Fibroblast of peridontal ligament (primary cell): ENCODE measurements around the gene GLUD2.
"Not testable (repeated sequence)": the region's sequence is repeated elsewhere in the genome, so short reads cannot be mapped to it uniquely, and the experiment has no call there.

Experiments used
- DNase-seq: peaks from one replicate; pipeline ENCODE4 v3.0.0-alpha.2; 2010; ENCODE audit errors: extremely low read depth

The GLUD2 gene

DNA sequence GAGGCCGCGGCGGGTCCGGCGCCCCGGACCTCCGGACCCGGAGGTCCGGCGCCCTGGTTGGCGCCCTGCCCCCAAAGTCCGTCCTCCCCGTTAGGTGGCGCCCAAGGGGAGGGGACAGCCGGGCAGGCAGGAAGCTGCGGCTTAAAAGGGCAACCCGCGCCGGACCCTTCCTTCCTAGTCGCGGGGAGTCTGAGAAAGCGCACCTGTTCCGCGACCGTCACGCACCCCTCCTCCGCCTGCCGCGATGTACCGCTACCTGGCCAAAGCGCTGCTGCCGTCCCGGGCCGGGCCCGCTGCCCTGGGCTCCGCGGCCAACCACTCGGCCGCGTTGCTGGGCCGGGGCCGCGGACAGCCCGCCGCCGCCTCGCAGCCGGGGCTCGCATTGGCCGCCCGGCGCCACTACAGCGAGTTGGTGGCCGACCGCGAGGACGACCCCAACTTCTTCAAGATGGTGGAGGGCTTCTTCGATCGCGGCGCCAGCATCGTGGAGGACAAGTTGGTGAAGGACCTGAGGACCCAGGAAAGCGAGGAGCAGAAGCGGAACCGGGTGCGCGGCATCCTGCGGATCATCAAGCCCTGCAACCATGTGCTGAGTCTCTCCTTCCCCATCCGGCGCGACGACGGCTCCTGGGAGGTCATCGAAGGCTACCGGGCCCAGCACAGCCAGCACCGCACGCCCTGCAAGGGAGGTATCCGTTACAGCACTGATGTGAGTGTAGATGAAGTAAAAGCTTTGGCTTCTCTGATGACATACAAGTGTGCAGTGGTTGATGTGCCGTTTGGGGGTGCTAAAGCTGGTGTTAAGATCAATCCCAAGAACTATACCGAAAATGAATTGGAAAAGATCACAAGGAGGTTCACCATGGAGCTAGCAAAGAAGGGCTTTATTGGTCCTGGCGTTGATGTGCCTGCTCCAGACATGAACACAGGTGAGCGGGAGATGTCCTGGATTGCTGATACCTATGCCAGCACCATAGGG is at the start of gene GLUD2:
TSS of gene GLUD2 (plus strand) at position 170 of the 979 bp plus-strand sequence. CDS start at position 245, 75 bp downstream.
- not testable (repeated sequence) for DNase-seq

DNA sequence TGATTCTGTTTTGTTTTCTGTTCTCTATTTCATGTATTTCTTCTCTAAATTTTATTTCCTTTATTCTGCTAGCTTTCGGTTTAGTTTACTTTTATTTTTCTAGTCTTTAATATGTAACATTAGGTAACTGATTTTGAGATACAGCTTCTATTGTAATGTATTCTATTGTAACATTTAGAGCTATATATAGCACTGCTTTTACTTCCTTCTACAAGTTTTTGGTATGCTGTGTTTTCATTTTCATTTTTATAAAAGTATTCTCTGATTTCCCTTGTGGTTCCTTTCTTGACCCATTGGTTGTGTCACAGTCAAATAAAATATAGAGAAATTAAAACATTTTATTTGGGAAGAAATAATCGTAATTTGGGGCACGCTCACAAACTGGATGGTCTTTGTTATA is 48.0 kb upstream of the GLUD2 start:
- DNase-seq, result no peak

DNA sequence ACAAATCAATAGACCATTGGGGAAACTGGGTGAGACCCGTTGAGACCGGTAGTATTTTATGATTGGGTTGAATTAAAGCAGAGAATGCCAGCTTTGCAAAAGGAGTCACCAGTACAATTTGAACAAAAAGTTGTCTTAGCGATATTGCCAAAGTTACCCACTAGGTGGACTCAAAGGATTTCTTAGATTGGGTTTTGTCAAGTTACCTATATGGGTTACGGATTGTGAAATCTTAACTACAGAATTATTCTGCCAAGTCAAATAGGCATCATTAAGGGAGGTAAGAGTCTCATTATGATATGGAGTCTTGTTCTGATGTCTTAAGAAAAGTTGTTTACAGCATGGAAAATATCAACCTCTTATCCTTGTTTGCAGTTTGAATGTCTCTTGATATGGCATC is 46.8 kb upstream of the GLUD2 start:
- no peak for DNase-seq

DNA sequence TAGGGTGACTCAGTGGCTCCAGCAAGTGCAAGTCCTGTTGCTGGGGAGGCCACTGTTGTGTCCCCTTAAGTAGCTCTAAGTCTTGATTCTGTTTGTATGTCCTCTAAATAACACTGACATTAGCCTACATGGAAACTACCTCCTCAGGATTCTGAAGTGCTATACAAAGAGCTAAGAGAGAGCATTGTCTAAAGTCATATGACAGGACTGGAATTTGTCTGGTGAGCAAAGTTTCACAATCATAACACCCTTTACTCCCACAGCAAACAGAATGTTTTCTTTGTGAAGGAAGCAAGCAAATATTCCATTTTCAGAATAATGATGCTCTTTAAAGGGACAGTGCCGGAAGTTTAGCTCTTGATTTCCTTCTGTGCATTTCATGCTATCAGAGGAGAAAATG is 38.5 kb upstream of the GLUD2 start:
- no peak for DNase-seq

DNA sequence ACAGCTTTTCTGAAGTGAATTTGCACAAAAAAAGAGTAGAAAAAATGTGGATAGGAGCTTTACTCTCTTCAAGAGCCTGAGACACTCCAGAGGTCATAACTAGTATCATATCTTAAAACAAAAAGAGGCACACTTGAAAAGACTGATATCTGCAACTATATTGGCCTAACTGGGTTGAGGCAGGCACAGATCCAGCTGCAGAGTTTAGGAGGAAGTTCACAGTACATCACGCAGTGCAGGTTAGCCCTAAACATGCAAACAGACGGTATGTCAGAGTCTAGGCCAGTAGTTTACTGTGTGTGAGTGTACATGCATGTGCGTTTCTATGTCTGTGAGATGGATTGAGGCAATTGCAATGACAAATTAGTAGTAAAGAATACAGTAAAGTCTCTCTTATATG is 37.6 kb upstream of the GLUD2 start:
- DNase-seq, result no peak

DNA sequence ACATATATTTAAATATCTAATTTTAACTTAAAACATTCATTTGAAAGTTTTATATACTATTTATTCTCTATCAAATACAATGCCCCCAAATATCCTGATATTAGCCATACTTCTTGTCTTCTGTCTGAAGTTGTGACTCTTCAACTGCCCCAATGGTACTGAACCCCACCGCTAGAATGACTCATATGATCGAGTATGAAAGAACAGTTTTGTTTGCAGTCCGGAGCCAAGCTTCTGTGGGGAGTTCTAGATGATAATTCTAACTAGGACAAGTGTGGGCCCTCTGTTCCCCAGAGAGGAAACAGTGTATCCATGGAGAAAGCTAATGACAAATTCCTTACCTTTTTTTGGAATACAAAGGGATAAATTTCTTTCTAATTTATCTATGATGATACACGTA is 37.2 kb upstream of the GLUD2 start:
- DNase-seq, result no peak

DNA sequence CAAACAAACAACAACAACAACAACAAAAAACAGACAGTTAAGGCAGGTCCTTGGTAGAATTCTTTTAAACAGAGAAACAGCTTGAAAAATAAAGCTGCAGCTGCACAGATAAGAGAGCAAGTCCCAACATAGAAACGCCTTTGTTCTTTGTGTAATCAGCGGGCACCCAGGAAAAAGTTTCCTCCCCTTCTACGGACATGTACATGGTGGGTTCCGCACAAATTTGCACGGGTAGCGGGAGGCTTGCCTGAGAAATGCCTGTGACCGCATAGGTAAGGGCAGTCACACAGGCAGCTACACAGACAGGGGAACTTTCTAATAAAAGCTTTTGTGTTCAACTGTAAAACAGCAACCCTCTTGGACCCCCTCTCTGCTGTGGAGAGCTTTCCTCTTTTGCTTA is 36.2 kb upstream of the GLUD2 start:
- no peak for DNase-seq

DNA sequence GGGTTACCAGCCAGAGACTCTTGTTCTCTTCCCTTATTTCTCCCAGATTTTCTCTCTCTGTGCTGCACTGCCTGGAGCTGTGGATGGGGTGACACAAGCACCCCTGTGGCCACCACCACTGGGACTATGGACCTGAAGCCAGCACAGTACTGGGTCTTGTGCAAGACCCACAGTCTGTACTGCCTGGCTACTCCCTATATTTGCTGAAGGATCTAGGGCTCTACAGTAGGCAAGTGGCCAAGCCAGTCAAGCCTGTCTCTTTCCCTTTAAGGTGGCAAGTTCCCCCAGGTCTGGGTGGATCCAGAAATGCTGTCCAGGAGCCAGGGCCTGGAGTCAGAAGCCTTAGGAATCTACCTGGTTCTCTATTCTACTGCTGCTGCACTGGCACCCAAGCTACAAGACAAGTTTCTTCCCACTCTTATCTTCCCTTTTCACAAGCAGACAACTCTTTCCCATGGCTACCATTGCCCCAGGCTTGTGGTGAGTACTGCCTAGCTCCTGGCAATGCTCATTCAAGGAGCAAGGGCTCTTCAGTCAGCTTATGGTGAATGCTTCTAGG is 33.4 kb upstream of the GLUD2 start:
- DNase-seq, result no peak

DNA sequence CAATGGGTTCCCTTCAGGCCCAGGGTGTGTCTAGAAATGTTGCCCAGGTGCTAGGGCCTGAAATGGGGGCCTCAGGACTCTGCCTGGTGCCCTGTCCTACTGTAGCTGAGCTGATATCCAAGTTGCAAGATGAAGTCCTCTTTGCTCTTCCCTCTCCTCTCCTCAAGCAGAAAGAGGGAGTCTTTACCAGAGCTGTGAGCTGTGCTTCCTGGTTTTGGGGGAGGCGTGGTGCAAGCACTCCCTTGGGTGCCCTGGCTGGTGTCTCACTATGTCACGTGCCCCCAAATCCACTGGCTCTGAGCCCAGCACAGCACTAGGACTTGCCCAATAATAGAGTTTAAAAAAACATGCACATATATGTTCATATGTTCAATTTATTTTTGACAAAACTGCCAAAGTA is 32.6 kb upstream of the GLUD2 start:
- no peak for DNase-seq

DNA sequence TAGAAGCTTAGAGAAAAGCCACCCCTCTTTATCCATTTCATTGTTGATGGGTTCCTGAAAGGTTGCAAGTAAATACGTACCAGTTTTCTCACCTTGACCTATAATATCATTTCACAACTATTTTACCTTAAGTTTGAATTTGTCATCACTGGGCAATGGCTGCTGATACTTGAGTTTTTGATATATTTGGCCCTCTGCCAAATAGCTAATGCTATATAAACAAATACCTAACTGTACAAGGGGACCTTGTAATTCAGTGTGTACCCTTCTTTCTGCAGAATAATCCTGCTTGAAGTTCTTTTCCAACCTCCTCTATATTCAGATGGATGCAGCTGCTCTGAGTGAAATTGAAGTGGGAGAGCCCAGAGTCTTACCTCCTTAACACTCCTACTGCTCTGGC is 19.0 kb upstream of the GLUD2 start:
- DNase-seq, result no peak

DNA sequence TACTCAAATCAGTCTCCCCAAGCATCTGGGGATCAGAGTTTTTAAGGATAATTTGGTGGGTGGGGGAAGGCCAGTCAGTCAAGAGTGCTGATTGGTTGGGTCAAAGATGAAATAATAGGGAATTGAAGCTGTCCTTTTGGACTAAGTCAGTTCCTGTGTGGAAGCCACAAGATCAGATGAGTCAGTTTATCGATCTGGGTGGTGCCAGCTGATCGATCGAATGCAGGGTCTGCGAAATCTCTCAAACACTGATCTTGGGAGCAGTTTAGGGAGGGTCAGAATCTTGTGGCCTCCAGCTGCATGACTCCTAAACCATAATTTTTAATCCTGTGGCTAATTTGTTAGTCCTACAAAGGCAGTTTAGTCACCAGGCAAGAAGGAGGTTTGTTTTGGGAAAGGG is 17.3 kb upstream of the GLUD2 start:
- no peak for DNase-seq

DNA sequence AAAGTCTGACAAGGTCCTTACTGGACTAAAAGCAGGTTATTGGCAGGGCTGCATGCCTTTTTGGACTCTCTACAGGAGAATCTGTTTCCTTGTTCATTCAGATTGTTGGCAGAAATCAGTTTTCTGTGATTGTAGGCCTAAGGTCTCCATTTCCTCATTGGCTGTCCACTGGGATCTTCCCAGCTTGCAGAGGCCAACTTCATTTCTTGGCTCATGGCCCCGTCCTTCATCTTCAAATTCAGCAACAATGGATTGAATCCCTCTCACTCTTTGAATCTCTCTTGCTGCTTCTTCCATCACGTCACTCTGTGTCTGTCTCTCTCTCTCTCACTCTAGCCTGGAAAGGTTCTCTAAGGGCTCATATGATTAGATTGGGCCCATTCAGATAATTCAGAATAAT is 14.9 kb upstream of the GLUD2 start:
- DNase-seq, result no peak

DNA sequence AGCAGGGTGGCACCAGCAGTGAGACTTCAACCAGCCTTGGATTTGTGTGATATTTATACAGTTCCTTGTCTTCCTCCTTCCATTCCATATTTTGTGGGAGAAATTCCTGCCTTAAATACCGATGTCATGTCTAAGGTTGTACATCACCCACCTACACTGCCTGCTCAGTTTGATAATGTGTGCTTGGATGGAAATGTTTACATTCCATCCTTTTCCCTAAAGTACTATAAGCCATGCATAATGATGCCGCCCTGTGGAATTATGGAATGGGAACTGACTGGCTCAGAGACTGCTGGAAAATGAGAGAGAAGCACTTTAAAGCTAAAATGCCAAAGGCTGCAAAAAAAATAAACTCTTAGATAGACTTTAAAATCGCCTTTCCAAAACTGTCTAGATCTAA is 11.3 kb upstream of the GLUD2 start:
- no peak for DNase-seq

DNA sequence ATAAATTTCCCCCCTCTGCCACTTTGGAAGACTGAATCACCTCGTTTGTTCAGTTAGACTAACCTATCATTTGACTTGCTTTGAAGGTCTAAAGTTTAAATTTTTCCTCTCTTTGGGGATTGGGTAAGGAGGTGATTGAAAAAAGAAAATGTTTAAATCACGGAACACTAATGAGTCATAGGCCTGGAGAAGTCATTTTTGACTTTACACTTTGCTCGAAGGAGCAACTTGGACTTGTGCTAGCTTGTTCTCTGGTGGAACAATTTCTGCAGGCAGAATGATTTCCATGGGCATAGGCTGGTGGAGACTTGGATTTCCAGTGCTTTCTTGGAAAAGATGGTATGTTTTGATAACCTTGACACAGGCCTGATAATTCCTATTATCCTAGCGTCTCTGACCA is 10.5 kb upstream of the GLUD2 start:
- DNase-seq, result no peak

DNA sequence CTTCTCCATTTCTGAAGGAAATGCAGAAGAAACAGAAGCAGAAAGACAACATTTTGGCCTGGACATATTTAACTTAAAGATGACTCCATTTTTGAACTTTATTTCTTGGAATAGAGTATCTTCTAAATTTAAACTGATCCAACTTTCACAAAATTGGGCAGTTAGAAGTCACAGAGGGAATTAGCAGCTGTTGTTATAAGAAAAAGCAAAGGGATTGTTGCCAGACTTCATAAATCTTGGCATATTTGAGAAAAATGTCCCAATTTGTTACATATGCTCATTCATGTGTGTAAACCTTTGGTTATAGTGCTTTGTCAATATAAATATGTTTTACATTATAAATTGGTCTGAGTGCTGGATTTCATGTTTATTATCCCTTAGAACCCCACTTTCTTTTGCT is 3.4 kb downstream of the GLUD2 start:
- no peak for DNase-seq

DNA sequence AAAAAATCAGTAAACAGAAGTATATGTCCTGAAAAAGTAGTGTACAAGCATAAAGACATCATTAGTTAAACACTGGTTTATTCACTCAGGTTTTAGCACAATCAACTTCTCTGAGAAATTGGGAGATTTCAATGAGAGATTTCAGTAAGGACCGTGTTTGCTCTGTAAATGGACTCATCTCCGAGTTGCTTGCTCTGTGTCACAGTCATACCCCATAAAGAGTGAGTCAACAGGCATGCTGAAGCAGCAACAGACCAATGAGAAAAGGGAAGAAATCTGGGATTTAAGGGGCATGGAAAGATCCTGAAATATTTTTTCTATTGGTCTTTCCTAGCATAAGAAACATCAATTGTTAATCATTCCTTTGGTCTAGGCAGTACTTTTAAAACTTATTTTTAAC is 4.7 kb downstream of the GLUD2 start:
- no peak for DNase-seq

DNA sequence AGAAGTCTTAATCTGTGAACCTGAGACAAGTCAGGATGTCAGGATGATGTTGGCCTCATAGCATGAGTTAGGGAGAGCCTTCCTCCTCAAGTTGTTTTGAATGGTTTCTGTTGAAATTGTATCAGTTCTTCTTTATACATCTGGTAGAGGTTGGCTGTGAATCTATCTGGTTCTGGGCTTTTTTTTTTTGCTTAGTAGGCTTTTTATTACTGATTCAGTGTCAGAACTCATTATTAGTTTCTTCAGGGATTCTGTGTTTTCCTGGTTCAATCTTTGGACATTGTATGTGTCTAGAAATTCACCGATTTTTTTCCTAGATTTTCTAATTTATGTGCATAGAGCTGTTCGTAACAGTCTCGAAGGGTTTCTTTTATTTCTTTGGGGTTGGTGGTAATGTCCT is 14.9 kb downstream of the GLUD2 start:
- DNase-seq, result no peak

DNA sequence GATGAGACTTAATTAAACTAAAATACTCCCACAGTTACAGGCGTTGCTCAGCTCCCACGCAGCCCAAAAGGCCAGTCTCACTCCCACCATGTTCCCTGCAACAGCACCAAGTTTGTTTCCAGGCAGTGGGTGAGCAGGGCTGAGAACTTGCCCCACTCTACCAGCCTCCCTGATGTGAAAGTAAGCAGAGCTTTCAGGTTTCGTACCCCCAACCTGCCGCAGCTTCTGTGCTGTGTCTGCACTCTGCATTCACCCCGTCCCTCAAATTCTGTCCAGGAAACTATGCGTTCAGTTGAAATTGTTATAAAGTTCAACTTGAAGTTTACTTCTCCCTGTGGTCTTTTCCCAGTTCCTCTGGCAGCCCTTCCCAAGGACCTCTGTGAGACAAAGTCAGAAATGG is 17.2 kb downstream of the GLUD2 start:
- DNase-seq, result no peak

DNA sequence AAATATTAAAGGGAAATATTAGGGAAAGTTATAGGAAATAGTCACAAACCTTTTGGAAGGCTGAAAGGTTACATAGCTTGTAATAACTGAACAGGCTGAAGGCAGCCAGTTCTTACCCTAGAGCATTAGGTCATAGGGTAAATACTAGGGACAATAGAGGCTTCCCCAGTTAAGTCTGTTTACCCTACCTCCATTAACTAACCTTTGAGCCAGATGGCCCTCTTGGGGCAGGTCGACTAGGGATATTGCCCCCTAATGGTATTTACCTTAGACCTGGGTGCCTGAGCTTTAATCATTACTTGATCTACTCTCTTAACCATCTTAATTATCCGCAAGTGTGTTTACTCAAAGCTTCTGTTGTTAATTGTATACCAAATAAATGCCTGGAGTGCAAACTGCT is 36.8 kb downstream of the GLUD2 start:
- DNase-seq, result not testable (repeated sequence)

DNA sequence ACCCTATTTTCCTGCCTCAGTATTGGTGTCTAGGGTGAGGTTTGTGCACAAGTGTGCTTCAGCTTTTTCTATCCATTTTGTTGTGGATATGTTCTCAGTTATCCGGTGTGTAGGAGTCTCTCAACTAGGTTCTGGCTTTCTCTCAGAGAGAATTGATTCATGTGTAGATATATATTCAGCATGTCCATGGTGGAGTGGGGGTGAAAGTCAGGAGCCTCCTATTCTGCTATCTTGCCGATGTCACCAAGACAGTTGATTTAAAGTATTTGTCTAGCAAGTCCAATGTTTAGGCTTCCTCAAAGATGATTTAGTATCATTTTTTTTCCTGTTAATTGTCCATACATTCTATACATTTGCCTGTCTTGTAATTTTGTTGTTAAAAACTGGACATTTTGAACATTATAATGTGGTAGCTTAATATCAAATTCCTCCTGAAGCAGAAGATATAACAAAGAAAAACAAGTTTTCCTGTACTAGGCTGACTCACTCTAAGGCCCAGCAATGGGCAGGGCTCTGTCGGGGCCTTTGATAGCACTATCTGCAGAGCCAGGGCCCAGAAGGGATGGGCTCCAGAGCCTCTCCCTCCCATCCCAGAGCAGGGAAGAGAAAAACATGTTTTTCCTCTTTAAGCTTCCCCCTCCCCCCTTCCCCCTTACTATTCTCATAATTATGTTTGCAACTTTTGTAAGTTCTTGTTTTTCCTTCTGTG is 37.6 kb downstream of the GLUD2 start:
- no peak for DNase-seq

DNA sequence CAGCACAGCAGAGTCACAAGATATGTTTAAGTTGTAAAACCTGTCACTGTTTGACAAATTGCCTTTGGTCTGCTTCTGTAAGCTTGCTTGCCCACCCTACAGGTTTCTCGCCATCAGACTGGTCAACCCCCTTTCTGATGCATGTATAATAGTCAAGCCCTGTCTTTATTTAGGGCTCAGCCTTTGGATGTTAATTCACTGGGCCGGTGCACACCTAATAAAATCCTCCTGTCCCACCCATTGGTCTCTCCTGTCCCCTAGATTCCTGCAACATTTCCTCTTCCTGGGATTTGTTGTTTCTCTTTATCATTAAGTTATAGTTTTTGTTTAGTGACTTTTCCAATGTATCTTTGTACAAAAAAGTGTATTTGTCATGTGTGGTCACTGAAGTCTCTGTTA is 38.2 kb downstream of the GLUD2 start:
- no peak for DNase-seq

DNA sequence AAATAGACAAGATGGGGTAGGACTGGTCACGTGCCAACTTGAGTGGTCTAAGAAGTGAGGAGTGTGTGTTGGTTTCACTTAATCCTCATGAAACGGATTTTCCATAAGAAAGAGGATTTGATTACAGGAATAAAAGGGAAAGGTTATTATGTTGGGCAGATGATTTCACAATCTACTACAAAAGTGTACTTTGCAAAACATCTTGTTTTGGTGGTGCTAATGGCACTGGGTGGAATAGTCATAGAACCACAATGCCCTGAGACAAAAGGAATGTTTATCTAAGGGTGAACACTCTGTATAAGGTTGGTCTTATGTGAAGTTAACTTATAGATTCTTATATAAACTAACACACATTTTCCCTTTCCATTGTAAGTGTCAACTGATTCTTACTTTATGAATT is 45.6 kb downstream of the GLUD2 start:
- DNase-seq, result no peak
